ENCODE measurements around the gene PPIL4.

DNA sequence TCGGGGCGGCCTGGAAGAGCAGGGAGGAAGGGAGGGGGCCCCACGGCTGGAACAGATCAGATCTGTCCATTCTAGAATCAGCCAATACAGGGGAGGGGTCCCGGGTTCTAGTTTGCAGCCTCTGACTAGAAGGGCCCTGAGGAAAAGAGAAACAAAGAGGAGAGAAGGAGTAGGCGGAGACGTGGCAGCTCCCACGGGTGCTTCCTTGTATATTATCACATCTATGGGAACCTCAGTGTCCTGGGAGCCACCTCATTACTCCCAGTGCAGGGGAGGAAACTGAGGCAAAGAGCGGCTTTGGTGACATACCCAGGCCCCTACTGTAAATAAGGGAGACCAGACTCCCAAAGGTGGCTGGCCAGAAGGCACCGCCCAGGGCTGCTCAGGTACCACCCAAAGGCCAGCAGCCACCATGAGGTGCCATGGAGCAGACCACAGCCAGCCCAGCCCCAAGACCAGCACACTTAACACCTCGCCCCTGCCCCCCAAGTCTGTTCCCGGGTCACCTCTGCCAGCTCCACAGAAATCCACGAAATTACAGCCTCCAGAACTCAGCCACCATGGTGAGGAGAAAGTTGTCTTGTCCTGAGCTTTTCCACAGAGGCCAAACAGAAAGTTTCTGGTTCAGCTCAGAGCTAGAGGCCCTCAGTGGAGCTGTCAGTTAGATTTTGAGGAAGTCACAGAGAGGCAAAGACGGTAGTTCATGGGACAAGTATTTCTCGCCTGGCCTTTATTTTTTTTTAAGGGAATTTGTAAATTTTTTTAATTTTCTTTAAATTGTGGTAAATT lies 63.1 kb downstream of the PPIL4 start:
- TF ChIP-seq POLR2A (IDR thresholded peaks at IDR 0.05; ENCODE audit: low read length): no peak
- no peak for TF ChIP-seq GATA1 (IDR thresholded peaks at IDR 0.05; ENCODE audit: low read depth, low read length)

Measured in erythroblast (primary cell).